B cell (primary cell): ENCODE results near the gene CPE. TPM values are rescaled to one million over a fixed set of nuclear protein-coding genes. Genes with fewer than 3 reads are reported as not detected.

Experiments used
- ATAC-seq: fragments of 200-7000 bp; cut with Tn5 transposase; one replicate; pipeline ENCODE4 v1.10.0; 2021; ENCODE audit warnings: low read depth, mild to moderate bottlenecking, moderate number of reproducible peaks, moderate library complexity
- CTCF ChIA-PET: fragments of 350-600 bp; sonication (Branson Sonifier 250); formaldehyde crosslinking; loops from one replicate; lab custom pipeline; 2021; ENCODE audit warnings: antibody characterized with exemption, inconsistent platforms; lab: Charles Lee
- POLR2A ChIA-PET: fragments of 350-600 bp; sonication (Branson Sonifier 250); formaldehyde crosslinking; loops from one replicate; lab custom pipeline; 2021; ENCODE audit warnings: antibody characterized with exemption; lab: Charles Lee
- DNase-seq: peaks from one replicate; pipeline ENCODE4 v3.0.0; 2013
- H2AFZ ChIP-seq: 2 replicates; pipeline ENCODE4 v1.6.1; 2012; ENCODE audit warnings: mild to moderate bottlenecking, low read depth, low read length; ENCODE audit not compliant: insufficient read depth, poor library complexity, severe bottlenecking
- H3K27ac ChIP-seq, 2 donors: 1 replicate in 1 of 2; 2 replicates in 1 of 2; pipeline ENCODE4 v1.5.1; 2012 to 2013; ENCODE audit warnings: low read length in 2 of 2, mild to moderate bottlenecking in 2 of 2, moderate library complexity in 1 of 2
- H3K27me3 ChIP-seq, 4 experiments: fragments of 200-600 bp in 1 of 4; sonication (generic) in 1 of 4; replicated peaks in 1 of 4; 1 replicate in 2 of 4; 2 replicates in 2 of 4; pipeline versions ENCODE4 v1.6.1 to v1.7.0; 2013 to 2016; ENCODE audit warnings: low read length in 3 of 4, mild to moderate bottlenecking in 2 of 4, mixed read lengths in 1 of 4, moderate library complexity in 1 of 4; ENCODE audit not compliant: insufficient read depth in 4 of 4, control insufficient read depth in 3 of 4; ENCODE audit errors: control extremely low read depth in 1 of 4
- H3K36me3 ChIP-seq, 2 experiments: replicated peaks in 1 of 2; 1 replicate in 1 of 2; 2 replicates in 1 of 2; pipeline versions ENCODE4 v1.6.1 to v1.7.1; 2013; ENCODE audit warnings: low read length in 1 of 2; ENCODE audit not compliant: insufficient read depth in 2 of 2, control insufficient read depth in 1 of 2; ENCODE audit errors: control extremely low read depth in 1 of 2, extremely low read depth in 1 of 2
- H3K4me1 ChIP-seq, 2 donors: fragments of 200-600 bp in 1 of 2; sonication (generic) in 1 of 2; 1 replicate in 1 of 2; 2 replicates in 1 of 2; pipeline versions ENCODE4 v1.5.1 to v1.6.1; 2013 to 2017; ENCODE audit warnings: low read length in 2 of 2; ENCODE audit not compliant: control insufficient read depth in 2 of 2, insufficient read depth in 2 of 2
- H3K4me2 ChIP-seq: replicated peaks from 2 replicates; pipeline ENCODE3; 2012; ENCODE audit warnings: mild to moderate bottlenecking, low read depth, low read length; ENCODE audit not compliant: poor library complexity, severe bottlenecking
- H3K4me3 ChIP-seq, 5 experiments: fragments of 200-600 bp in 1 of 5; sonication (generic) in 1 of 5; 1 replicate in 3 of 5; 2 replicates in 2 of 5; pipeline versions ENCODE4 v1.5.1 to v1.7.0; 2011 to 2016; ENCODE audit warnings: low read length in 4 of 5, mild to moderate bottlenecking in 4 of 5, low read depth in 2 of 5, control low read depth in 1 of 5, moderate library complexity in 1 of 5; ENCODE audit not compliant: insufficient read depth in 1 of 5; ENCODE audit errors: control extremely low read depth in 1 of 5, extremely low read depth in 1 of 5
- H3K79me2 ChIP-seq: fragments of 200-600 bp; sonication (generic); one replicate; pipeline ENCODE4 v1.6.0; 2016; ENCODE audit warnings: low read length; ENCODE audit not compliant: control insufficient read depth, insufficient read depth
- H3K9ac ChIP-seq: fragments of 200-600 bp; sonication (generic); 2 replicates; pipeline ENCODE4 v1.6.1; 2017; ENCODE audit warnings: mild to moderate bottlenecking, low read length, moderate library complexity
- H3K9me3 ChIP-seq, 3 donors: one replicate each; pipeline versions ENCODE4 v1.6.1 to v1.7.1; 2013; ENCODE audit warnings: low read length in 2 of 3; ENCODE audit not compliant: control insufficient read depth in 2 of 3, insufficient read depth in 1 of 3; ENCODE audit errors: control extremely low read depth in 1 of 3
- H4K20me1 ChIP-seq: 2 replicates; pipeline ENCODE4 v1.6.0; 2012; ENCODE audit warnings: mild to moderate bottlenecking, low read length; ENCODE audit not compliant: insufficient read depth, control insufficient read depth, poor library complexity, severe bottlenecking
- H3K27ac Mint-ChIP-seq: one replicate; pipeline ENCODE4 v1.8.0; 2021; ENCODE audit warnings: mixed read lengths
- H3K27me3 Mint-ChIP-seq: one replicate; pipeline ENCODE4 v1.8.0; 2021; ENCODE audit warnings: mixed read lengths
- H3K4me1 Mint-ChIP-seq: one replicate; pipeline ENCODE4 v1.8.0; 2021; ENCODE audit warnings: mixed read lengths
- H3K4me3 Mint-ChIP-seq: one replicate; pipeline ENCODE4 v1.8.0; 2021; ENCODE audit warnings: mixed read lengths
- H3K9me3 Mint-ChIP-seq: one replicate; pipeline ENCODE4 v1.8.0; 2022; ENCODE audit warnings: mixed read lengths; ENCODE audit not compliant: insufficient read depth
- CTCF ChIP-seq: fragments of 200-600 bp; IDR thresholded peaks from one replicate; pipeline ENCODE4 v1.8.0; 2022; ENCODE audit warnings: antibody characterized with exemption, mild to moderate bottlenecking
- EZH2 ChIP-seq: IDR thresholded peaks from 2 replicates; pipeline ENCODE4 v1.6.1; 2012; ENCODE audit warnings: borderline replicate concordance, low read depth, mild to moderate bottlenecking, moderate library complexity, low read length; ENCODE audit not compliant: insufficient read depth, poor library complexity, severe bottlenecking
- WGBS: methylation state at CpG from one replicate; pipeline ENCODE4 v1.1.5; 2013; ENCODE audit warnings: missing lambda C conversion rate; ENCODE audit not compliant: insufficient coverage; 5-methylcytosine and 5-hydroxymethylcytosine counted together
- intact Hi-C: fragments of 100-400 bp; cut with micrococcal nuclease; formaldehyde crosslinking; loops from one replicate; pipeline ENCODE4 v1.10.0; 2022
- polyA plus RNA-seq: library from polyadenylated mRNA; depleted of rRNA; stranded (reverse); fragments of >200 nt; gene quantifications from 2 replicates; pipeline ENCODE4 v1.2.3, GENCODE V29; 2012
- total RNA-seq, 2 donors: library from RNA; stranded (reverse); fragments of 120-200 nt in 1 of 2; gene quantifications; 1 replicate in 1 of 2; 2 replicates in 1 of 2; pipeline versions ENCODE4 v1.2.3 to v1.2.4, GENCODE V29; 2013 to 2022

Gene CPE
- total and polyA plus RNA-seq, 2 donors (not counting 1 experiment from before 2014, with no cell fraction given) = not detected

- no peaks in the 10 kb centered on the region for H3K9me3 Mint-ChIP-seq
These were observed 143.2 kb downstream of the CPE start for GRCh38 chr4:165522050-165522449.

More at GRCh38 chr4:165522050-165522449, 143.2 kb downstream of the CPE start:
- no CpG with 5 or more reads among the region's 1 CpG for WGBS
- Histone ChIP-seq H3K79me2 (no peaks in the 10 kb centered on the region), H2AFZ (no peak overlapping the region), H3K36me3 (no peaks in the 10 kb centered on the region), H3K9me3 (no peaks in the 10 kb centered on the region), H4K20me1 (no peaks in the 10 kb centered on the region), H3K4me2 (no peak overlapping the region), H3K4me1 (no peaks in the 10 kb centered on the region), H3K27me3 (no peaks in the 10 kb centered on the region), H3K4me3 (no peak overlapping the region), H3K27ac (no peak overlapping the region), H3K9ac (no peak overlapping the region)
- intact Hi-C loops = no loop called here
- no peak for ATAC-seq
- no peak overlapping the region for H3K27ac Mint-ChIP-seq
- no peaks in the 10 kb centered on the region for H3K27me3 Mint-ChIP-seq
- H3K4me3 Mint-ChIP-seq = no peak overlapping the region
- H3K4me1 Mint-ChIP-seq = no peaks in the 10 kb centered on the region
- DNase-seq = no peak
- CTCF ChIA-PET = no interaction called here
- POLR2A ChIA-PET = no interaction called here
- TF ChIP-seq EZH2 = no peak
- no peak for TF ChIP-seq CTCF
